ENCODE measurements around the gene NLRP6.
"Not testable (repeated sequence)": the region's sequence is repeated elsewhere in the genome, so short reads cannot be mapped to it uniquely, and the experiment has no call there.

Gene NLRP6

GRCh38 chr11:326842-327580 lies 48.8 kb downstream of the NLRP6 start:
- no peak for DNase-seq

- no peak for DNase-seq
Observed at GRCh38 chr11:327581-327923, 49.3 kb downstream of the NLRP6 start.

GRCh38 chr11:328012-328411 lies 49.8 kb downstream of the NLRP6 start:
- no peak for DNase-seq

GRCh38 chr11:328516-329100 lies 50.4 kb downstream of the NLRP6 start:
- DNase-seq: not testable (repeated sequence)

GRCh38 chr11:329886-330253 lies 51.7 kb downstream of the NLRP6 start:
- no peak for DNase-seq

GRCh38 chr11:330307-330693 lies 52.1 kb downstream of the NLRP6 start:
- no peak for DNase-seq

GRCh38 chr11:330694-331357 lies 52.6 kb downstream of the NLRP6 start:
- no peak for DNase-seq

- DNase-seq: no peak
Observed at GRCh38 chr11:331358-332060, 53.3 kb downstream of the NLRP6 start.

- DNase-seq: no peak
Observed at GRCh38 chr11:332651-333480, 54.7 kb downstream of the NLRP6 start.

GRCh38 chr11:333616-334263 lies 55.5 kb downstream of the NLRP6 start:
- not testable (repeated sequence) for DNase-seq

- DNase-seq: no peak
Observed at GRCh38 chr11:334264-334994, 56.2 kb downstream of the NLRP6 start.

Data from NCI-H1417 treated with DMSO at 0.1 percent for 48 hours (cell line).